Raji (cell line): ENCODE data around the gene TMEM236.

Experiments used
- POLR2A ChIP-seq: IDR thresholded peaks from 2 replicates; pipeline ENCODE4 v1.6.1; 2011; ENCODE audit warnings: low read depth, low read length, control low read depth; ENCODE audit not compliant: insufficient read depth

Gene TMEM236

DNA sequence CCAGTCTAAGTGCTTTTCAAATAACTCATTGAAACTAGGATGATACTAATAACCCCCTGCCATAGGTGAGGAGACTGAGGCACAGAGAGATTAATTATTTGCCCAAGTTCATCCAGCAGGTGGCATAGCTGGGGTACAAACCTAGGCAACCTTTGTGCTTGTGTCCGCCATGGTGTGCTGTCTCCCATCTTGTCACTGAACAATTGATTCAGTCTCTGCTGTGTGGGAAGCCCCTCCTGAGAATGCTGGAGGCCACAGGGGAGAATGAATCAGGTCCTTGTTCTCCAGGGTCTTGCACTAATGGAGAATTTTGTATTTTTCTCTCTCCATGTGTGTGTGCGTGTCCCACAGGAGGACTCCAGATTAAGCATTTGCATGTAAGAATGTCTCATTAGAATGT, 15.8 kb upstream of the TMEM236 start:
- TF ChIP-seq POLR2A: no peak

GRCh38 chr10:17737027-17737965, 14.7 kb upstream of the TMEM236 start:
- no peak for TF ChIP-seq POLR2A

DNA sequence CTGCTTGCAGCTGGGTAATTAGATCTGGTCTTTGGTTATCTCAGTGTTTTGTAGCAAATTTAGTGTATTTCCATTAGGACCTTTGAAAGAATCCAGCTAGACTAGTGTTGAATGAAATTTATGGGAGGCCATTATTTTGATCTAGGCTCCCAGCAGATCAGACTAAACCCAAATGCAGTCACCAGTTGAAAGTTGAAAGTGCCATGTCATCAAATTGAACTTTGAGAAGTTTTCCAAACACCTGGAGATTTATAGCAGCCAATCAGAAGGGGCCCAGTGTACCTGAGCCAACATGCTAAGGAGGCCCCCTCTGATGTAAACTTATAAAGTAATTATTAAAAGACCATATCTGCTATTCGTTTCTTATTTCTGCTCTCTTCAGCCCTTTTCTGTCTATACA, 11.3 kb upstream of the TMEM236 start:
- TF ChIP-seq POLR2A: no peak

- TF ChIP-seq POLR2A: no peak
These were observed 9.1 kb upstream of the TMEM236 start for GRCh38 chr10:17742918-17743317.

DNA sequence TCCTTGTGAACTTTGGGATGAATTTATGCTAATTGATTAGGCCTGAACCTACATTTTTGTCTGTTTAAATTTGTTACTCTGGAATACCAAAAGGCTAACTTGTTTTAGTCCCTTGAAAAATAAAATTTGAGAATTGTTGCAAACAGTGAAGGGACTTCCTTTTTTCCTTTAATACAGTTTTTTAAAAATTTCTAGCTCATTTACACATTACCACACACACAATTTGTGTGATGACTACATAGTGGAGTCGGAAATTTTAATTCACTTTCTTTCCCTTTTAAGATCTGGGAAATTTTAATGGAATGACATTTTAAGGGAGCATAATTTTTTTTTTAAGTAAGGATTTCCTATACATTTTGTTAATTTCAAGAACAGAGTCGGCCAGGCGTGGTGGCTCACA, 8.6 kb upstream of the TMEM236 start:
- no peak for TF ChIP-seq POLR2A

DNA sequence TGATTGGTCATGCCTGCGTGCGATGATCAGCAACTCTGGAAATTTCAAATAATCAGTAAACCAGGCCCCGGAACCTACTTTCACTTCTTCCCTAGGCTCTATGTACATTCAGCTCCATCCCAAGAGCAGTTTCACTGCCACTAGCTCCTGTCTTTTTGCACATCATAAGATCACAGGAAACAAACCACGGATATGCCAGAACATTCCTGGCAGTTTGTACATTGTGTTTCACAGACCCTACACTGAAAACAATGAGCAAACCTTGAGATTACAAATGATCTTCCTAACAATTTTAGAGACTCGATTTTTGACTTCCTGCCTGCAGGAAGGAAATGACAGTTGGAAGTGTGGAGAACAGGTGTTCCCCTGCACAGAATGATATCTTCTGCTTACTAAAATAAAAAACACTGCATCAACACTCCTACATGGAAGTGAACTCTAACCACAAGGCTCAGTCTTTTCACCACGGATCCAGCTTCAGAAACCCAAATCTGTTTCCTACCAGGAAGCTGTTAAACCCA, 7.6 kb upstream of the TMEM236 start:
- TF ChIP-seq POLR2A: no peak

GRCh38 chr10:17747883-17748550, 4.0 kb upstream of the TMEM236 start:
- TF ChIP-seq POLR2A: no peak

DNA sequence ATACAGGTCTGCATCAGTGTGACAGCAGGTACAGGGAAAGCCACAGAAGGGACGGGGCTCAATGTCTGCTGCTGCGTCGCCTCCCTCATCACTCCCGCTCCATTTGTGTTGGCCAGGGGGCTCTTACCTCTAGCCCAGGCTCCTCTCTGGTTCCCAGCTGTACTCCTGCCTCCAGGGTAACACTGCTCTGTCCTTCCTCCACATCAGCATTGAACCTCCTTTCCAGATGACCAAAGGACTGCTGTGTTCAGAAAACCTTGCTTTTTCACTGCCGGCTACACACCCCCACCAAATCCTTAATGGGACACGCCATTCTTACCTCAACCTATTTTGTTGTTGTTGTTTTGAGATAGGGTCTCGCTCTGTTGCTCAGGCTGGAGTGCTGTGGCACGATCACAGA, 2.1 kb upstream of the TMEM236 start:
- no peak for TF ChIP-seq POLR2A

DNA sequence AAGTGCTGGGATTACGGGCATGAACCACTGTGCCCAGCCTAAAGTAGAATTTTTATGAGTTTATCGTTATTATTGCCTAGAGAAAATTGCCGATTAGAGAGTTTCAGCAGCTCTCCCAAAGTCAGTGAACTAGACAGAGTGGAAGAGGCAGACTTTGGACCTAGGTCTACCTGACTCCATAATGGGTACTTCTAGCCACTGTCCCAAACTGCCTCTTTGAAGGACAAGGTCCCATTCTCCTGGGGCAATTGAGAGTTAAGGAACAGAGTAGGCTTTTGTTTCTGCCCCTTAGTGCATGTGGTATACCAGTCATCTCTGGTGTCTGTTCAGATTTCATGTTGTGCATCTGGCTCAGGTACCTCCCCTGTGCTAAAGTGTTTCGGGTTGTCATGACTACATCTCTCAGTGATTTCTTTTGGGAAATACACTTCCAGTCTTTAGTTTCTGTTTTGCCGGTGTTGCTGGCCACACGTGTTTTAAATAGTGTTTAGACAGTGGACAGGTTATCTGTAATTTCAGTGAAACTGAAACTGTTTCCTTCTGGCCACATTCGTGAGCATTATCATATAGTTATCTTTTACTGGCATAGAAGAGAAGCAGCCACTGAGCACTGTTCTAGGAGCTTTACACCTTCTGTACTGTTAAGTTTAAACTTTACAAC, 4.7 kb downstream of the TMEM236 start:
- TF ChIP-seq POLR2A: no peak

DNA sequence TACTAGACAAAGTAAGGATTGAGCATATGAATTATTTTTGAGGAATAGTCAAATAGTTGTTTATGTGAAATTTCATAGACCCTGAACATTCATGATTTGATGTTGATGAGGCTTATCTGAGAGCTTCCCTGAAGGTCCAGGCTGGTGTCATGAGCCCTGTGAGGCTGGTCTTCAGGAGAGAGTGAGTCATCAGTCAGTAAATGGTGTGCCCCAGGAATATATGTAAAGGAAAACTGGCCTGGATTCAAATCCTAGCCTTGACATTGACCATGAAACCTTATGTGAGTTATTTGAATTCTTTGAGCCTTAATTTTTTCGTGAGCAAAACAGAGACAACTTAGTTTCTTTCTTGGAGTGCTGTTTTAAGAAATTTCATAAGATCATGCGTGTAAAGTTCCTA, 6.2 kb downstream of the TMEM236 start:
- TF ChIP-seq POLR2A: no peak

DNA sequence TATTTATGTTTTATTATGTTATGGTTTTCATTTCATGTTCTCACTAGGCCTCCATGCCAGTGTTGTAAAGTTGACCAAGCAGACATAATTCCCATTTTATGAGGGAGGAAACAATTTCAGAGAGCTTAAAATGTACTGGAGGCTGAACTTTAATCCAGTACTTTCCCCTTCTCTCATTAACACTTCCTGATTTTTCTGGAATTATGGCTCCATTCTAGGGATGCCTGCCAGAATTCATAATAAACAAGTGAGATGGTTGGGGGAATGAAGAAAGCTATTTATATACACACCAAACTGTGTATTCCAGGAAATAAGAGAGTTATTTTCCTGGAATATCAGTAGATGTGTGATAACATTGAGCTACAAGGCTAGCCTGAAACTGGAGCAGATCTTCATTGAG, 6.9 kb downstream of the TMEM236 start:
- TF ChIP-seq POLR2A: no peak

DNA sequence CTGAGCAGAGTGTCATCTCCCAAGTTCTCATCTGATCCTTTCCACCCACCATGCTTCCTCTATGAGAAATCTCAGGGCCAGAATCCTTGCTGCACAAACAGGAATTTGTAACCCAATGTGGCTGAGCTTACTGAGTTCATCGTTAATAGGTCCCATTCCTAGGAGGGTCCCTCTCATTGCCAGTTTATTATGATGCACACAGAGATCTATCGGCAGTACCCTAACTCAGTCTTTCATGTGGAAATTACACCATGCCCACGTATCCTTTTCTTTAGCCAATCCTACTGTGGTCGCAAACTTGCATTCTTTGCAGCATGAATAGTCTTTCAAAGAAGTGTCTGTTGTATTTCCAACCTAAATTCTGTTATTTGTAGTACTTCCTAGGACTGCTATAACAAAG, 12.1 kb downstream of the TMEM236 start:
- TF ChIP-seq POLR2A: no peak

DNA sequence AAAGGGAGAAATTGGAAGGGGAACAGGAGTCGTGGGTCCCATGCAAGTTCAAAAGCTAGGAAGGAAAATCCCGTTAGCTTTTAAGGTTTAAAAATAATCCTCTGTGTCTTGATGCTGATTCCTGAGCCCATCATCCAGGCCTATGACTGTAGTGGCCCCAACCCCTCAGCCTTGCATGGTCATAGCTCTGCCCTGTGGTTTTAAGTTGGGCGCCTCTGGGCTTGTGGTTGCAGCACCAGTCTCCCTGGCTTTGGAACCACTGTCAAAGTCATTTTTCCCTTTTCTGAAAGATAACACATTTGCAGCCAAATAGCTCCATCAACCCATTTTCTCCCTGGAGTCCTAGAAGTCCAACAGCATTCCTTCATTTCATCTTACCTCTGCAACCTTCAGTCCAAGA, 13.6 kb downstream of the TMEM236 start:
- no peak for TF ChIP-seq POLR2A

- no peak for TF ChIP-seq POLR2A
These were observed 14.7 kb downstream of the TMEM236 start for GRCh38 chr10:17766731-17767130.

- TF ChIP-seq POLR2A: no peak
These were observed 16.5 kb downstream of the TMEM236 start for GRCh38 chr10:17768496-17768895.

GRCh38 chr10:17768957-17769356, 17.0 kb downstream of the TMEM236 start:
- TF ChIP-seq POLR2A: no peak

GRCh38 chr10:17771017-17771416, 19.0 kb downstream of the TMEM236 start:
- no peak for TF ChIP-seq POLR2A
